Uterus (tissue), 4 donors: Measurements from ENCODE around the gene MTRR. TPM values are rescaled to one million over a fixed set of nuclear protein-coding genes. Genes with fewer than 3 reads are reported as not detected.

Experiments used
- DNase-seq, 2 donors: peaks; one replicate each; pipeline ENCODE4 v3.0.0-alpha.2; 2019 to 2020
- H3K27ac ChIP-seq, 2 donors: fragments of 200-600 bp; sonication (generic); 1 replicate in 1 of 2; 2 replicates in 1 of 2; pipeline ENCODE4 v1.5.1; 2016 to 2018
- H3K27me3 ChIP-seq, 2 donors: fragments of 200-600 bp; sonication (generic); one replicate each; pipeline ENCODE4 v1.5.1; 2018 to 2019; ENCODE audit warnings: control low read depth in 1 of 2
- H3K36me3 ChIP-seq, 2 donors: fragments of 200-600 bp; sonication (generic); one replicate each; pipeline ENCODE4 v1.5.1; 2019; ENCODE audit warnings: control low read depth in 1 of 2
- H3K4me1 ChIP-seq, 2 donors: fragments of 200-600 bp; sonication (generic); one replicate each; pipeline ENCODE4 v1.5.1; 2018 to 2019; ENCODE audit warnings: control low read depth in 1 of 2
- H3K4me3 ChIP-seq, 2 donors: fragments of 200-600 bp; sonication (generic); 1 replicate in 1 of 2; 2 replicates in 1 of 2; pipeline ENCODE4 v1.5.1; 2018 to 2019; ENCODE audit warnings: mild to moderate bottlenecking in 1 of 2
- H3K9me3 ChIP-seq, 2 donors: fragments of 200-600 bp; sonication (generic); one replicate each; pipeline ENCODE4 v1.5.1; 2019; ENCODE audit warnings: control low read depth in 1 of 2
- CTCF ChIP-seq, 4 experiments: fragments of 200-600 bp in 2 of 4; fragments of 450-650 bp in 2 of 4; sonication (generic) in 2 of 4; IDR thresholded peaks; one replicate each; pipeline ENCODE4 v1.5.1; 2016 to 2019; ENCODE audit warnings: antibody characterized with exemption in 4 of 4, mild to moderate bottlenecking in 2 of 4, moderate library complexity in 1 of 4
- POLR2A ChIP-seq, 2 donors: fragments of 450-650 bp; IDR thresholded peaks; one replicate each; pipeline ENCODE4 v1.6.1; 2016; ENCODE audit warnings: antibody characterized with exemption in 2 of 2, mild to moderate bottlenecking in 1 of 2, moderate library complexity in 1 of 2
- intact Hi-C: fragments of 100-400 bp; cut with DNase I; formaldehyde crosslinking; loops from one replicate; pipeline ENCODE4 v1.15.1; 2023; ENCODE audit warnings: low total_unique reads
- total RNA-seq, 4 donors: library from RNA; depleted of rRNA in 3 of 4; stranded (reverse); fragments of >200 nt in 3 of 4; gene quantifications; one replicate each; pipeline versions ENCODE4 v1.1.0 to v1.2.4, GENCODE V29; 2014 to 2023
- donor health status: DM: yes; HTN: yes; CAD: no.

Gene MTRR
- total RNA-seq, 4 donors from 2014 or later, result 18.8 to 51.5 (median 33.2) TPM

- Histone ChIP-seq H3K27me3 (no peaks in the 10 kb centered on the region), H3K4me1 (no peaks in the 10 kb centered on the region), H3K36me3 (no peaks in the 10 kb centered on the region), H3K27ac (no peak overlapping the region), H3K4me3 (no peak overlapping the region), H3K9me3 (no peaks in the 10 kb centered on the region)
- intact Hi-C loops, result no loop called here
- TF ChIP-seq POLR2A (IDR thresholded peaks at IDR 0.05) (no peak), CTCF (IDR thresholded peaks at IDR 0.05) (no peak)
- DNase-seq, result no peak
Observed at GRCh38 chr5:7930011-7930410, 61.1 kb downstream of the MTRR start.

GRCh38 chr5:7941692-7942091 lies 72.7 kb downstream of the MTRR start:
- H3K9me3 ChIP-seq, result no peaks in the 10 kb centered on the region
- no peaks in the 10 kb centered on the region for H3K27me3 ChIP-seq
- H3K36me3 ChIP-seq, result no peaks in the 10 kb centered on the region
- no peak for DNase-seq
- H3K27ac ChIP-seq, result no peak overlapping the region
- H3K4me3 ChIP-seq, result no peak overlapping the region
- TF ChIP-seq CTCF (IDR thresholded peaks at IDR 0.05) (no peak), POLR2A (IDR thresholded peaks at IDR 0.05) (no peak)
- H3K4me1 ChIP-seq, result no peaks in the 10 kb centered on the region
- intact Hi-C loops, result no loop called here

- H3K9me3 ChIP-seq, result no peaks in the 10 kb centered on the region
Observed at GRCh38 chr5:7947301-7947700, 78.4 kb downstream of the MTRR start.

More at GRCh38 chr5:7947301-7947700, 78.4 kb downstream of the MTRR start:
- Histone ChIP-seq H3K36me3 (no peaks in the 10 kb centered on the region), H3K4me3 (no peak overlapping the region), H3K4me1 (no peaks in the 10 kb centered on the region), H3K27me3 (no peaks in the 10 kb centered on the region), H3K27ac (no peak overlapping the region)
- intact Hi-C loops, result no loop called here
- no peak for DNase-seq
- TF ChIP-seq CTCF (IDR thresholded peaks at IDR 0.05) (no peak), POLR2A (IDR thresholded peaks at IDR 0.05) (no peak)

Other genes starting within 250 kb of the MTRR start
- 1 to 10 TPM in 1 of 4 donors, under 1 TPM in 1, not detected in 2; 0.88 to 1.7 TPM for gene CFAP90, start 18.0 kb upstream of the MTRR start, total RNA-seq
- gene FASTKD3, start 117 bp upstream of the MTRR start, total RNA-seq, result 10 to 100 TPM in 1 of 4 donors, 1 to 10 TPM in 3; 3.3 to 20.2 (median 8.7) TPM